Activated CD8-positive, alpha-beta memory T cell treated with anti-CD3 and anti-CD28 coated beads, Interleukin-2, amount 50 U/mL, for 1 hour (primary cell): ENCODE data around the gene ZFP92.
"Not testable (repeated sequence)": the region's sequence is repeated elsewhere in the genome, so short reads cannot be mapped to it uniquely, and the experiment has no call there.

ENCODE experiments used
- DNase-seq: peaks from one replicate; pipeline ENCODE4 v3.0.0-alpha.2; 2020; ENCODE audit errors: extremely low read depth

Gene ZFP92

DNA sequence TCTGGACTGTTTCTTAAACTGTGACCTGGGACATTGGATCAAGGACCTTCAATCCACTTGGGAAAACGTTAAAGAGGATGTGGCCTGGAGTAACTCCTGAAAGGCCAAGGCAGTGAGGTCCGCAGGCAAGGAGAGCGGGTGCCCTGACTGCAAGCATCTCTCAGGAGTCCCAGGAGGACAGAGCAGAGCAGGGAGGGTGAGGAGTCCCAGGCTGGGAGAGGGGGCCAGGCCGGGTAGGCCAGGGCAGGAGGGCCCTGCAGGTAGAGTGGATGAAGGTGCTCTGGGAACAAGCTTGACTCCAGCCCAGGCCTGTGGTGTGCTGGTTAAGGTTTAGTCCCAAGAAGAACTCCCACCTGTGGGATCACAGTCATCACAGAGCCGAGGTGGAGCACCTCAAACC is 23.9 kb upstream of the ZFP92 start:
- no peak for DNase-seq

DNA sequence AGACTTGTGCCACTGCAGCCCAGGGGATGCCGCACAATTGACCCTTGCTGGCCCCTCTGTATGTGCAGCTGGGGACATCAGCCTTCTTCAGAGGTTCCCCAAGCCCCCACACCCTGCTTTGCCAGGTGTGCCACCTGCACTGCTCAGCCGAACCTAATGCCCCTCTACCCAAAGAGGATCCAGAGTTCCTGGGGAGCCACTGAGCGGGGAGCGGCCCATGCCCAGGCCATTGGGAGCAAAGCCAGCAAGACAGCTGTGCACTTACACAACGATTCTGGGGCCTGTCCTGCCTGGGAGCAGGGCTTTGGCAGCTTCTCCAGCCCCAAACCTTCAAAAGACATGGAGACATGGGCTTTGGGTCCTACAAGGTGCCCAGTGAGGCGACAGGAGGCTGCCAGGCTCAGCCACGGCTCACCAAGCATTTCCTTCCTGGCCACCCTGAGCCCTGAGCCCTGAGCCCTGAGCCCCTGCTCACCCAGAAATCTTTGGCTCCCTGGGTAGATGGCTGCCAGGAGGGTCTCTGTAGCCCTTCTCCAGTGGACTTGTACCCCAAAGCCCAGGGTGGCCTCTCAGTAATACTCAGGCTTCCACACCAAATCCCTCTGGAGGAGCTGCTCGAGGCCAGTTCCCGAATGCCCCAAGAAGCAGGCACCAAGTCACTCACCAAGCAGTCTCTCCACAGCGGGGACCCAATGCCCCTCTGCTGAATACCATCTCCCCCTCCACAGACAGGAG is 23.1 kb upstream of the ZFP92 start:
- DNase-seq = no peak

DNA sequence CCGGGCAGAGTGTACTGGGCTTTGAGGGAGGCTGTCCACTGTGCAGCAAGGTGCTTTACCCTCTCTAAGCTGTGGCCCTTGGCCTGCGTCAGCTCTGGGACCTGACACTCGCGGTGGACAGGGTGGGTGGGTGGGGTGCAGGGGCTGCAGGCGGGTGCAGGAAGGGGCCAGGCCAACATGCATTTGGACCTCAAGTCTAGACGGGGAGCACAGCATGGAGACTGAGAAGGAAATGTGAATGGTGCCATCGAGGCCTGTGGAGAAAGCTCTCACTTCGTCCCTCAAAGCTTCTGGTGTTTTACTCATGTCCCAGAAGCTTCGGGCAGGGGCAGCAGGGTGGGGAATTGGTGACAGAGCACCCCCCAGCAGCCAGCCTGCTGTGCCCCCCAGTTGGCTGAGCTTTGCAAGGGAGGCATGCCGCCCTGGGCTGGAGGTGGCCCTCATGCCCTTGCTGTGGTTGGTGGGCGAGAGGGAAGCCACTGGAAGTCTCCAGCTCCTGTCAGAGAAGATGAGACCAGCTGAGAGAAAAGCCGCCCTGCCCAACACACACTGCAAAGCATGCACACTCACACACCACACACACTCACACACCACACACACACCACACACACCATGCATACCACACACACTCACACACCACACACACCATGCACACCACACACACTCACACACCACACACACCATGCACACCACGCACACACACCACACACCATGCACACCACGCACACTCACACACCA is 22.4 kb upstream of the ZFP92 start:
- DNase-seq = no peak

DNA sequence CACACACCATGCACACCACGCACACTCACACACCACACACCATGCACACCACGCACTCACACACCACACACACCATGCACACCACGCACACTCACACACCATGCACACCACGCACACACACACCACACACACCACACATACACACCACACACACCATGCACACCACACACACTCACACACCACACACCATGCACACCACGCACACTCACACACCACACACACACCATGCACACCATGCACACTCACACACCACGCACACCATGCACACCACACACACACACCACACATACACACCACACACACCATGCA is 21.9 kb upstream of the ZFP92 start:
- not testable (repeated sequence) for DNase-seq

GRCh38 chrX:153392642-153393321 is 18.5 kb upstream of the ZFP92 start:
- no peak for DNase-seq

- DNase-seq = no peak
Measured at GRCh38 chrX:153394612-153395011, 16.7 kb upstream of the ZFP92 start.

- no peak for DNase-seq
Measured at GRCh38 chrX:153395613-153396319, 15.5 kb upstream of the ZFP92 start.

DNA sequence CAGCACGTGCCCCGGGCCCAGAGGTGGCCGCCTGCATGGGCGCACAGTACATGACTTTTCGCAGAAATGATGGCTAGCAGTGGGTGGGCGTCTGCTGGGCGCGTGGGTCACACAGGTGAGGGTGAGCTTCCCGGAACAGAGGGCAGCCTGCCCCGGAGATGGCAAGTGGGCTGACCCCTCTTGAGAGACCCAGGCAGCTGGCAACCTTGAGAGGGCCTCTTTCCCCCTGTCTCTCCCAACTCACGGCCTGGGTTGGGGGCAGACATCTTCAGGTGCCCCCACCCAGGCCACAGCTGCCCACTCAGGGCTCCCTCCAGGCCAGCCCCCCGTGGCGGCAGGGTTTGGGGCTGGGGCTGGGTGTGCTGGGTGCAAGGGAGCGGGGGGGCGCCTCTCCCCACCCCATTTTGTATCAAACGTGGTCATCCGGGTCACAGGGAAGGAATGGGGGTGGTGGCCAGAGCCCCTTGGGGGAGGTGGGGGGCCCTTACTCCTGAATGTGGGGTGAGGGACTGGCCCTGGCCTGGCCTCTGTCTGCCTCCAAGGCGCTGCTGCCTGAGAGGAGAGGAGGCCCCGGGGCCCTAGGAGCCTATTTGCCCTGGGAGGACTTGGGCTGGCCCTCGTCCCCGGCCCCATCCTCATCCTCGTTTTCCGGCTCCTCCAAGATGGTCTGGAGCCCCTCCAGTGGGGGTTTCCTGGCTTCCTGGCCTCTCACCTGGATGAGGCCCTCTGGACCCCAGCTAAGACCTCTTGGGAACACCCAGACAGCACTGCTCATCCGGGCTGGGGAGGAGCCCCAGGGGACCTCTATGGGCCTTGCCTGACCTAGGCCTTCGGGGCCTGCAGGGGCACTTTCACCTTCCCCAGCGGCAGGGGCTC is 14.7 kb upstream of the ZFP92 start:
- no peak for DNase-seq

DNA sequence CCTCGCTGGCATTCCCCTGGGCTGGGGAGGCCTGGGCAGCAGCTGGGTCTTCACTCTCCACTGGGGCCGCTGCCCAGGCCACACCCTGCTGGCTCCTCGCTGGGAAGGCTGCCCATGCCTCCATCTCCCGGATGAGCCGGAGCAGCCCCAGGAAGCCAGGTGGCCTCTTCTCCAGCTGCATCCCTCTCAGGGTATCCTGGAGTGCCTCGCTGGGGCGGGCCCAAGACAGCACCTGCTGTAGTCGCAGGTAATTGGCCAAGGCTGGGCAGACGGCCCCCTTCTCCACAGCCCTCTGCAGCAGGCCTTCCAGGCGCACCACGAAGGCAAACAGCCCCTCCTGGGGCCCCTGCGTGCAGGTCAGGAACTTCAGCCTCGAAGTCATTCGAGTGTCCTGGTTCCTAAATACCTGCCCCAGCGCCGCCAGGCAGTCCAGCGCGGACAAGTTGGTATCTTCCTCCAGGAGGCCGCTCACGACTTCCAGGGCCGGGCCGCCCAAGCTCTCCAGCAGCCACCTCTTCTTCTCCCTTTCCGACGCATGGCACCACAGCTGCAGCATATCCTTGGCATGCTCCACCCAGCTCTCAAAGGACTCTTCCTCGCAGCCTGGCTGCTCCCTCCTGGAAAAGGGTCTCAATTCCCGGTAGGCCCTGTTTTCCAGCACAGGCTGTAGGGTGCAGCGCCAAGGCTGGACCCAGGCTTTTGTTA is 13.9 kb upstream of the ZFP92 start:
- no peak for DNase-seq

DNA sequence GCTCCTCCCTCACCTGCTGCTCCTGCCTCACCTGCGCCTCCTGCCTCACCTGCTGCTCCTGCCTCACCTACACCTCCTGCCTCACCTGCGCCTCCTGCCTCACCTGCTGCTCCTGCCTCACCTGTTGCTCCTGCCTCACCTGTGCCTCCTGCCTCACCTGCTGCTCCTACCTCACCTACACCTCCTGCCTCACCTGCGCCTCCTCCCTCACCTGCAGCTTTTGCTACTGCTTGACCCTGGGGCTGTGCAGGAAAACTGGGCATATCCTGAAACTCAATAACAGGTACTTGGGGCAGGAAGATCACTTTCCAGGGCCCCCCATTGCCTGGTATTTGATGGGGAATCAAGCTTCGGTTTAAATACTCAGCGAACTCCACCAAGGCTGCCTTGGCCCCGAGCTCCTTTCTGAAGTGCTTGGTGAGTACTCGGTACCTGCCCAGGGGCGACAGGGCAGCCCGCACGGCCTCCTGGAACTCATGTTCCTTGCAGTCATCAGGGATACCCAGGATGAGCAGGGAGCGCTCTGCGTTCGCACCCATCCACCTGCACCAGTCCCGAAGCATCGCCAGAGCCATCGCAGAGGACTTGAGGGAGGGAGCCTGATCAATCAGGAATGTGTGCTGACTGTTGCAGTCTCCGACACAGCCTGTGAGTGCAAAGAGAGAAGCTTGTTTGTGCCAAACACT is 12.9 kb upstream of the ZFP92 start:
- no peak for DNase-seq

GRCh38 chrX:153400146-153401132 is 10.8 kb upstream of the ZFP92 start:
- DNase-seq = no peak

DNA sequence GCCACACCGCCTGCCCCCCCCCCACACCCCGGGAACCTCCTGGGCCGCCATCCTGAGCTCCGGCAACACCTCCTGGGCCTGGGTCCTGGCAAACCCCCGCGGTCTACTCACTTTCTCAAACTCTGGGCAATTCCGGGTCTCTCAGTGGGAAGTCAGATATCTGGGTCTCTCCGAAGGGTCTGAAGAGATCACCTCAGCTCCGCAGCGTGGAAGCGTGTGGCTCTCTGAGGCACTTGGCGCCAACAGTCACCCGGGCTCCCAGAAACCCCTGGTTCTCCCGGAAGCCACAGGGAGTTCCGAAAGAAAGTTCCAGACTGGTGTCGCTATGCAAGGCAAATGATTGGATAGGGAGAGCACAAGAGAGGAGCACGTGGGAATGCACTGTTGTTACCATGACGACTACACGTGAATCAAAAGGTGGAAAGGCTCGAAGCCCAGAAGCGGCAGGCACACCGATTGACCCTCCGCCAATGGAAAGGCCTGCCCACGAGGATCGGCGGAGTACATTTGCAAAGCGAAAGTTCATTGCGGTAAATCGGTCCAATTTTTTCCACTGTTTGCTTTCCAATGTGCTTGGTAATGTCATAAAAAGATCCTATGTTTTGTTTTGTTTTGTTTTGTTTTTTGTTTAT is 10.0 kb upstream of the ZFP92 start, which contains the start of gene PNMA6E:
PNMA6E (minus strand) TSS at position 218 of the 632 bp plus-strand sequence. CDS start 2,501 bp downstream, outside the sequence.
- no peak for DNase-seq

- not testable (repeated sequence) for DNase-seq
Measured at GRCh38 chrX:153404333-153404732, 6.9 kb upstream of the ZFP92 start.

DNA sequence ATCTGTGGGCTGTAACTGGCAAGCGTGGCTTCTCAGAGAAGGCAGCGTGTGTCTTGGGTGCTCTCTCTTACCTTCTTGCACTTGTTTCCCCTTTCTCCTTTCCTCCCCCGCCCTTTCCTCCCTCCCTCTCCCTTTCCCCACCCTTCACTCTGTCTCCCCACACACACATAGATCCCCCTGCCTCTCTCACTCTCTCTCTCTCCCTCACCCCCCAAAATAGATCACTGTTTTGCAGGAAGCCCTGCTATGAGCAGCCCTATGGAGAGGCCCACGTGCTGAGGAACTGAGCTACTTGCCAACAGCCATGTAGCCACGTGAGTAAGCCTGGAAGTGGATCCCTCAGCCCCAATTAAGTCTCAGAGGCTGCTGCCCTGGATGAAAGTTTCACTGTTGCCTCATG is 5.8 kb upstream of the ZFP92 start:
- no peak for DNase-seq

DNA sequence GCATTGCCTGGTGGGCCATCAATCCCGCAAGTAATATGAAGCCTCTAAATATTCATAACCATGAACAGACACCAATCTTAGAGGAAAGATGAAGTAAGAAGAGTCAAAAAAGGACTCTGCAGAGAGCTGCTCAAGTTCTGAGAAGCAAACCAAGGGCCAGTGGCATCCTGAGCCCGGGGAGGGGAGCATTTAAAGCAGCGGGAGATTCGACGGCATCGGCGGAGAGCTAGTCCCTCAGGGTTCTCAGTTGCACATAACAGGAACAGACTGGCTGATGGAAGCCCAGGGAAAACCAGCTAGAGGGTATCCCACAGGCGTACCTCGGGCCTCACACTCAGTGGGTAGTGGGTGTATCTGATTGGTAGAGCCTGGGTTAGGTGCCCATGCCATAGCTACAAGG is 5.3 kb upstream of the ZFP92 start:
- DNase-seq = no peak

DNA sequence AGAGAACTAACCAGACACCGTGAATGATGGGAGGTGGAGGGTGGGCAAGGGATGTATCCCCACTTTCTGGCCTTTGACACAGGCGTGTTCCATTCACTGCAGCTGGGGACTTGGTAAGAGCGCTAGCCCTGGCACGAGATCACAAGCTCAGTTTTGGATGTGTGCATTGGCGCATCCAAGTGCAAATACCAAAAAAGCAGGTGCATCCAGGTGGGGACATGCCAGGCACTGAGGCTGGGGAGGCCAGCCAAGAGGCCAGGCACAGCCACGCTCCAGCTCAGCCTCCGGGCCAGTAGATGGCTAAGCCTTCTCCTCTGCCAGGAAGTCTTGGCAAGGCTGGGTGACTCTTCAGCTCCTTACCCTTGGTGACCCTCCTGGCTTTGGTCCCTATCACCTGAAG is 4.4 kb upstream of the ZFP92 start:
- DNase-seq = no peak

GRCh38 chrX:153407736-153408135 is 3.5 kb upstream of the ZFP92 start:
- DNase-seq = no peak

DNA sequence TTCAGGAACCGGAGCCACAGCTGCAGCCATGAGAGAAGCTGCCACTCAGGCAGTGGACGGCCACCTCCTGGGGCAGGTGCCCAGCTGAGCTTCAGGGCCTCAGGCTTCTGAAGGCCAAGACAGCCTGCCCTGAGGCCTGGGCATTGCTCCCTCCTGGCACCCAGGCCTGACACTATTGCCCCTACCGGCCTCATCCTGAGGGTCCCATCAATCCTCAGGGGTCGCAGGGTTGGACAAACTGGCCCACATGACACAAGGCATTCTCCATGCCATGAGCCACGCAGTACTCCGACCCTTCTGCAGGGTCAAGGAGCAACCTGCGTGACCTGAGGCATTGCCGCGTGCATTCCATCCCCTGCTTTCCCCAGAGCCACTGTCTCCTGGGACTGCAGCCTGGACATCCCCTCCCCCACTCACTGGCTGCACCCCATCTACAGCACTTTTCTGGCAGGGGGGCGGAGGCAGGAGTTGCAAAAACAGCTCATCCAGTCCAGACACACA is 3.0 kb upstream of the ZFP92 start:
- no peak for DNase-seq
